ENCODE data around the gene PIGR. TPM values are rescaled to one million over a fixed set of nuclear protein-coding genes. Genes with fewer than 3 reads are reported as not detected.
A peak's percentile ranks its signal among the peaks of the same experiment; 100 is the strongest.

Gene PIGR
- total and polyA plus RNA-seq, 9 of the 15 experiments (the other 6 are each of a cell fraction or from before 2014, with no cell fraction given), result 0.01 to 1.5 (median 0.03) TPM; not detected in 4

DNA sequence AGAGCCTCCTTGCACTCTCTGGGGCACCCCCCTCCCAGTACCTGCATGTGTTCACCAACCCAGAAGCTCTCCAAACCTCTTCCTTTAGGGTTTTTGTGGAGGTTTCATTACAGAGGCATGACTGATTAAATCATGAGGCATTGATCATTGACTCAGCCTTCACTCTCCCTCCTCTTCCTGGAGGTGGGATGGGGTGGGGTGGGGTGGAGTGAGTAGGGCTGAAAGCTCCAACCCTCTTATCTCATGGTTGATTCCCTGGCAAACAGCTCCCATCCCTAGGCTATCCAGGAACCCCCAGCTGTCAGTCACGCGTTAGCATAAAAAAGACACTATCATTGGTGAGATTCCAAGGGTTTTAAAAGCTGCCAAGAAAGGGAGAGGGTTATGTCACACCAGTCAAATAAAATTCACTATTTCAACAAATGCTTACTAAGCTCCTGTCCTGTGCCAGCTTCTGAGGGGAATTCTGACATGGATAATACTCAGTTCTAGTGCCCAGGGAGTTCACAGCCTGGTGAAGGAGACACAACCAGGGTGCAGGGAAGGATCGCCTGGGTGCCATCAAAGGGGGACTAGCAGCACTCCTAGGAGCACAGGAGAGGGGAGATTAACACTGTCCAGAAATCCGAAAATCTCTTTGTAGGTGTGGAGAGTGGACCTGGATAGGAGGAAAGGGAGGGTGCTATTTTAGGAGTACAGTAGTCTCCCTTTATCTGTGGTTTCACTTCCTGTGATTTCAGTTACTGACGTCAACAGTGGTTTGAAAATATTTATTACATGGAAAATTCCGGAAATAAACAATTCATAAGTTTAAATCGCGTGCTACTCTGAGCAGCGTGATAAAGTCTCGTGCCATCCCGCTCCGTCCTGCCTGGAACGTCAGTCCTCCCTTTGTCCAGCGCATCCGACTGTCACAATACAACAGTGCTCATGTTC is 55.9 kb downstream of the PIGR start (continued):
- TF ChIP-seq, protein P1, sequence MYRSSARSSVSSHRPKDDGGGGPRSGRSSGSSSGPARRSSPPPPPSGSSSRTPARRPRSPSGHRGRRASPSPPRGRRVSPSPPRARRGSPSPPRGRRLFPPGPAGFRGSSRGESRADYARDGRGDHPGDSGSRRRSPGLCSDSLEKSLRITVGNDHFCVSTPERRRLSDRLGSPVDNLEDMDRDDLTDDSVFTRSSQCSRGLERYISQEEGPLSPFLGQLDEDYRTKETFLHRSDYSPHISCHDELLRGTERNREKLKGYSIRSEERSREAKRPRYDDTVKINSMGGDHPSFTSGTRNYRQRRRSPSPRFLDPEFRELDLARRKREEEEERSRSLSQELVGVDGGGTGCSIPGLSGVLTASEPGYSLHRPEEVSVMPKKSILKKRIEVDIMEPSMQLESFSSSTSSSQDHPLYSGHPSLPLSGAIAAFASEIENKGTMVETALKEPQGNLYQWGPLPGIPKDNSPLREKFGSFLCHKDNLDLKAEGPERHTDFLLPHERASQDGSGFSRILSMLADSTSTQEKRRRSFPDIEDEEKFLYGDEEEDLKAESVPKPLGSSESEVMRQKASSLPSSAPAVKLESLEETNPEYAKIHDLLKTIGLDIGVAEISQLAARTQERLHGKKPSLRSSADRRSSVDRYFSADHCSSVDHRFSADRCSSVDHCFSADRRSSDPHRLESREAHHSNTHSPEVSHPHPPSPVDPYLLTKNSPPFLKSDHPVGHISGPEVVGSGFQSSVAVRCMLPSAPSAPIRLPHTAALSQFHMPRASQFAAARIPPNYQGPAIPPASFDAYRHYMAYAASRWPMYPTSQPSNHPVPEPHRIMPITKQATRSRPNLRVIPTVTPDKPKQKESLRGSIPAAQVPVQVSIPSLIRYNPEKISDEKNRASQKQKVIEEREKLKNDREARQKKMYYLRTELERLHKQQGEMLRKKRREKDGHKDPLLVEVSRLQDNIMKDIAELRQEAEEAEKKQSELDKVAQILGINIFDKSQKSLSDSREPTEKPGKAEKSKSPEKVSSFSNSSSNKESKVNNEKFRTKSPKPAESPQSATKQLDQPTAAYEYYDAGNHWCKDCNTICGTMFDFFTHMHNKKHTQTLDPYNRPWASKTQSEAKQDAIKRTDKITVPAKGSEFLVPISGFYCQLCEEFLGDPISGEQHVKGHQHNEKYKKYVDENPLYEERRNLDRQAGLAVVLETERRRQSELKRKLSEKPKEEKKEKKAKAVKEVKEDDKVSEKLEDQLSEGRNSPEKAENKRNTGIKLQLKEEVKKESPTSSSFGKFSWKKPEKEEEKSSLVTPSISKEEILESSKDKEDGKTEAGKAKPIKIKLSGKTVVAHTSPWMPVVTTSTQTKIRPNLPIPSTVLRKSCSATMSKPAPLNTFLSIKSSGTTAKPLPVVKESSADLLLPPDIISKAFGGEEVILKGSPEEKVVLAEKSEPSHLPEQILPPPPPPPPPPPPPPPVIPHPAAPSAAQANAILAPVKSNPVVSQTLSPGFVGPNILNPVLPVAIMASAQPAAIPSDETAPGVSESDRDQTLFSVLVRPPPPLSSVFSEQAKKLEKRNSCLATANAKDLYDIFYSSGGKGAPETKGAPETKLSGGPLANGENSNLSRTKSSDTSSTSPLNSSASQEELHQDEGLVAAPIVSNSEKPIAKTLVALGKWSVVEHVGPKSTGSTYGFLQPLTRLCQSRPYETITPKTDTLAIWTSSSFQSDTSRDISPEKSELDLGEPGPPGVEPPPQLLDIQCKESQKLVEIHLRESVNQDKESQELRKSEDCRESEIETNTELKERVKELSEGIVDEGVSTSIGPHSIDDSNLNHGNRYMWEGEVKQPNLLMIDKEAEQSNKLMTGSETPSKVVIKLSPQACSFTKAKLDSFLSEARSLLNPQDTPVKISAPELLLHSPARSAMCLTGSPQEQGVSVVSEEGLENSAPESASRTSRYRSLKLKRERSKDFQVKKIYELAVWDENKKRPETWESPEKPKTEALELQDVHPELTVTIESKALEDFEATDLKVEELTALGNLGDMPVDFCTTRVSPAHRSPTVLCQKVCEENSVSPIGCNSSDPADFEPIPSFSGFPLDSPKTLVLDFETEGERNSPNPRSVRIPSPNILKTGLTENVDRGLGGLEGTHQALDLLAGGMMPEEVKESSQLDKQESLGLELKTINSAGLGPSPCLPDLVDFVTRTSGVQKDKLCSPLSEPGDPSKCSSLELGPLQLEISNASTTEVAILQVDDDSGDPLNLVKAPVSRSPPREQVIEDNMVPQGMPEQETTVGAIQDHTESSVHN (IDR thresholded peaks at IDR 0.05; ENCODE audit: borderline replicate concordance in 1 of 2, low read depth in 1 of 2), result peak in 1 of 2 experiments; percentile 39; a peak in 1 of 4 replicates
- TF ChIP-seq ETV6 (IDR thresholded peaks at IDR 0.05; ENCODE audit: borderline replicate concordance in 1 of 2, low read depth in 2 of 2, low read length in 1 of 2) (no peak), ETV6 (CRISPR knock-in tag; IDR thresholded peaks at IDR 0.05; ENCODE audit: borderline replicate concordance) (no peak), BRCA1 (IDR thresholded peaks at IDR 0.05) (no peak), BRCA1 (CRISPR knock-in tag; IDR thresholded peaks at IDR 0.05) (no peak), U2AF2 (optimal IDR thresholded peaks at IDR 0.05; ENCODE audit: low read depth, low read length) (no peak), NRF1 (conservative IDR thresholded peaks at IDR 0.05 in 1 of 2, IDR thresholded peaks at IDR 0.05 in 1 of 2) (no peak), GABPA (tag; conservative IDR thresholded peaks at IDR 0.05; ENCODE audit: low read depth) (peak; percentile 74), HES1 (IDR thresholded peaks at IDR 0.05; ENCODE audit: low read depth) (peak; percentile 61), EP300 (IDR thresholded peaks at IDR 0.05; ENCODE audit: low read length) (peak; percentile 44), MEF2D (tag; conservative IDR thresholded peaks at IDR 0.05; ENCODE audit: low read depth) (peak; percentile 83), PCBP2 (IDR thresholded peaks at IDR 0.05; ENCODE audit: low read depth, low read length, poor library complexity, severe bottlenecking) (no peak), POLR2H (tag; IDR thresholded peaks at IDR 0.05; ENCODE audit: low read depth) (no peak), ZNF583 (CRISPR knock-in tag; IDR thresholded peaks at IDR 0.05) (no peak)
- TF ChIP-seq, protein P2, sequence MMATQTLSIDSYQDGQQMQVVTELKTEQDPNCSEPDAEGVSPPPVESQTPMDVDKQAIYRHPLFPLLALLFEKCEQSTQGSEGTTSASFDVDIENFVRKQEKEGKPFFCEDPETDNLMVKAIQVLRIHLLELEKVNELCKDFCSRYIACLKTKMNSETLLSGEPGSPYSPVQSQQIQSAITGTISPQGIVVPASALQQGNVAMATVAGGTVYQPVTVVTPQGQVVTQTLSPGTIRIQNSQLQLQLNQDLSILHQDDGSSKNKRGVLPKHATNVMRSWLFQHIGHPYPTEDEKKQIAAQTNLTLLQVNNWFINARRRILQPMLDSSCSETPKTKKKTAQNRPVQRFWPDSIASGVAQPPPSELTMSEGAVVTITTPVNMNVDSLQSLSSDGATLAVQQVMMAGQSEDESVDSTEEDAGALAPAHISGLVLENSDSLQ (IDR thresholded peaks at IDR 0.05), result peak; percentile 42; the same call in 1 of the 2 replicates
- TF ChIP-seq, protein P3, sequence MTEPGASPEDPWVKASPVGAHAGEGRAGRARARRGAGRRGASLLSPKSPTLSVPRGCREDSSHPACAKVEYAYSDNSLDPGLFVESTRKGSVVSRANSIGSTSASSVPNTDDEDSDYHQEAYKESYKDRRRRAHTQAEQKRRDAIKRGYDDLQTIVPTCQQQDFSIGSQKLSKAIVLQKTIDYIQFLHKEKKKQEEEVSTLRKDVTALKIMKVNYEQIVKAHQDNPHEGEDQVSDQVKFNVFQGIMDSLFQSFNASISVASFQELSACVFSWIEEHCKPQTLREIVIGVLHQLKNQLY (CRISPR knock-in tag; conservative IDR thresholded peaks at IDR 0.05), result no peak
